Measurements from ENCODE around the gene DACT2.

- TF ChIP-seq CTCF (IDR thresholded peaks at IDR 0.05) = no peak
- TF ChIP-seq POLR2AphosphoS5 (IDR thresholded peaks at IDR 0.05; ENCODE audit: low read depth, low read length) = no peak
- TF ChIP-seq REST (IDR thresholded peaks at IDR 0.05; ENCODE audit: insufficient read depth in 1 of 2, low read depth in 2 of 2, low read length in 1 of 2) = no peak
Measured at GRCh38 chr6:168264593-168265335, 54.8 kb downstream of the DACT2 start.

Measured in Panc1 (cell line).